Bronchial epithelial cell (primary cell): ENCODE data around the gene KLF8. TPM values are rescaled to one million over a fixed set of nuclear protein-coding genes. Genes with fewer than 3 reads are reported as not detected.

ENCODE experiments used
- DNase-seq: peaks from one replicate; pipeline ENCODE4 v3.0.0-alpha.2; 2010; ENCODE audit warnings: low read depth
- FAIRE-seq: peaks from 2 replicates; lab custom pipeline; 2011; peaks lifted over from hg19 to GRCh38; lab: Jason Lieb, UNC
- H3K27me3 ChIP-seq: 2 replicates; pipeline ENCODE4 v1.5.1; 2011; ENCODE audit warnings: low read length; ENCODE audit not compliant: control insufficient read depth, insufficient read depth
- H3K36me3 ChIP-seq: 2 replicates; pipeline ENCODE4 v1.5.1; 2011; ENCODE audit warnings: low read length; ENCODE audit not compliant: control insufficient read depth, insufficient read depth
- H3K4me3 ChIP-seq: 2 replicates; pipeline ENCODE4 v1.5.1; 2011; ENCODE audit warnings: mild to moderate bottlenecking, low read depth, low read length, control low read depth
- CTCF ChIP-seq: IDR thresholded peaks from 2 replicates; pipeline ENCODE4 v1.5.1; 2011; ENCODE audit warnings: mild to moderate bottlenecking, moderate library complexity, low read length, control low read depth, inconsistent platforms; ENCODE audit not compliant: insufficient read depth, severe bottlenecking
- total RNA-seq: library from RNA; depleted of rRNA; stranded (reverse); fragments of >200 nt; gene quantifications from 2 replicates; pipeline ENCODE4 v1.2.1, GENCODE V29; 2014

KLF8 gene
- total RNA-seq, 1 donor from 2014 or later = 3.9 TPM

- FAIRE-seq (no peak), DNase-seq (peak; percentile 15)
- Histone ChIP-seq H3K4me3 (no peak overlapping the region), H3K27me3 (no peaks in the 10 kb centered on the region), H3K36me3 (no peaks in the 10 kb centered on the region)
- peak; percentile 16 for TF ChIP-seq CTCF
Measured at GRCh38 chrX:56281789-56282188, 49.6 kb downstream of the KLF8 start.

- TF ChIP-seq CTCF = no peak
- no peak overlapping the region for H3K4me3 ChIP-seq
- no peak for DNase-seq
- no peaks in the 10 kb centered on the region for H3K27me3 ChIP-seq
- FAIRE-seq = no peak
- H3K36me3 ChIP-seq = no peaks in the 10 kb centered on the region
Measured at GRCh38 chrX:56284269-56284668, 52.1 kb downstream of the KLF8 start.

- no peaks in the 10 kb centered on the region for H3K36me3 ChIP-seq
- no peak for TF ChIP-seq CTCF
- no peak for FAIRE-seq
- no peak for DNase-seq
- no peak overlapping the region for H3K4me3 ChIP-seq
- H3K27me3 ChIP-seq = no peaks in the 10 kb centered on the region
Measured at GRCh38 chrX:56288608-56289007, 56.5 kb downstream of the KLF8 start.

- DNase-seq (peak; percentile 17), FAIRE-seq (no peak)
- no peak for TF ChIP-seq CTCF
- Histone ChIP-seq H3K36me3 (no peaks in the 10 kb centered on the region), H3K4me3 (no peak overlapping the region), H3K27me3 (no peaks in the 10 kb centered on the region)
Measured at GRCh38 chrX:56289449-56289848, 57.3 kb downstream of the KLF8 start.

GRCh38 chrX:56308726-56309125 lies 76.6 kb downstream of the KLF8 start:
- TF ChIP-seq CTCF = no peak
- Histone ChIP-seq H3K36me3 (no peaks in the 10 kb centered on the region), H3K4me3 (no peak overlapping the region), H3K27me3 (no peaks in the 10 kb centered on the region)
- DNase-seq = no peak
- FAIRE-seq = no peak

- TF ChIP-seq CTCF = no peak
- FAIRE-seq (peak; percentile 97), DNase-seq (peak; percentile 65)
- no peak overlapping the region for H3K4me3 ChIP-seq
- no peaks in the 10 kb centered on the region for H3K36me3 ChIP-seq
- no peaks in the 10 kb centered on the region for H3K27me3 ChIP-seq
Measured at GRCh38 chrX:56309881-56310280, 77.7 kb downstream of the KLF8 start.
